ENCODE data around the gene SP7.
A peak's percentile ranks its signal among the peaks of the same experiment; 100 is the strongest.

SP7 gene

DNA sequence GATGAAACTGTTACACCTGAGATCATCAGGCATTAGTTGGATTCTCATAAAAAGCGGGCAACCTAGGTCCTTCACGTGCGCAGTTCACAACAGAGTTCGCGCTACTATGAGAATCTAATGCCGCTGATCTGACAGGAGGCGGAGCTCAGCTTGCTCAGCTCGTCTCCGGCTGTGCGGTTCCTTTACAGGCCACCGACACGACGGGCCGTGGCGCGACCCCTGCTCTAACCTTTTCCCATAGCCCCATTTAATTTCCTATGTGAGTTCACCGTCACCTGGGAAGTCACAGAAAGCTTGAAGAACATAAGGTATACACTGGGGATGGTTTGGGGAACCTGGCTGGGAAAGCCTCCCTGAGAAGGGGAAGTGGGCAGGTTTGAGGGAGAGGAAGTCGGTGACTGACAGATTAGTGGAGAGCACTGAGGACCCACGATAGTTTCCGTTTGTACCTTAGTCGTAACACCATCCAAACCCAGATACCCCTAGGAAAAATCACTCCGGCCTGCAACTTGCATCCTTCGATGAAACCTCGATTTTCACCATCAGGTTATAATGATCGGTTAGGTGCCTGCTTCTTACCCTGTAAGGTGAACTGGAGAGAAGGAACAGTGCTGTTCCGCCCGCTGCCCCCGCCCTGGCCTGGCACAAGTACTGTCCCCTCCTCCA is 11.9 kb downstream of the SP7 start:
- Histone ChIP-seq H3K4me3 (peak overlapping the region; percentile 69 to 84), H3K27me3 (no peaks in the 10 kb centered on the region), H3K36me3 (peaks cover 0 to 1% (median 0%) of the 10 kb centered on the region in 3 donors), H3K9me3 (no peaks in the 10 kb centered on the region), H3K4me1 (peaks cover 8 to 44% (median 25%) of the 10 kb centered on the region in 4 donors), H3K27ac (peak overlapping the region; percentile 90 to 91)
- TF ChIP-seq, protein P1, sequence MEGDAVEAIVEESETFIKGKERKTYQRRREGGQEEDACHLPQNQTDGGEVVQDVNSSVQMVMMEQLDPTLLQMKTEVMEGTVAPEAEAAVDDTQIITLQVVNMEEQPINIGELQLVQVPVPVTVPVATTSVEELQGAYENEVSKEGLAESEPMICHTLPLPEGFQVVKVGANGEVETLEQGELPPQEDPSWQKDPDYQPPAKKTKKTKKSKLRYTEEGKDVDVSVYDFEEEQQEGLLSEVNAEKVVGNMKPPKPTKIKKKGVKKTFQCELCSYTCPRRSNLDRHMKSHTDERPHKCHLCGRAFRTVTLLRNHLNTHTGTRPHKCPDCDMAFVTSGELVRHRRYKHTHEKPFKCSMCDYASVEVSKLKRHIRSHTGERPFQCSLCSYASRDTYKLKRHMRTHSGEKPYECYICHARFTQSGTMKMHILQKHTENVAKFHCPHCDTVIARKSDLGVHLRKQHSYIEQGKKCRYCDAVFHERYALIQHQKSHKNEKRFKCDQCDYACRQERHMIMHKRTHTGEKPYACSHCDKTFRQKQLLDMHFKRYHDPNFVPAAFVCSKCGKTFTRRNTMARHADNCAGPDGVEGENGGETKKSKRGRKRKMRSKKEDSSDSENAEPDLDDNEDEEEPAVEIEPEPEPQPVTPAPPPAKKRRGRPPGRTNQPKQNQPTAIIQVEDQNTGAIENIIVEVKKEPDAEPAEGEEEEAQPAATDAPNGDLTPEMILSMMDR (IDR thresholded peaks at IDR 0.05) = no peak
- intact Hi-C loops (cut with DNase I; ENCODE audit: low total_unique reads) = loop anchor here (2.0 kb wide), 1 partner anchor 21 kb away; no protein-coding TSS in a partner anchor
- DNase-seq = no peak

DNA sequence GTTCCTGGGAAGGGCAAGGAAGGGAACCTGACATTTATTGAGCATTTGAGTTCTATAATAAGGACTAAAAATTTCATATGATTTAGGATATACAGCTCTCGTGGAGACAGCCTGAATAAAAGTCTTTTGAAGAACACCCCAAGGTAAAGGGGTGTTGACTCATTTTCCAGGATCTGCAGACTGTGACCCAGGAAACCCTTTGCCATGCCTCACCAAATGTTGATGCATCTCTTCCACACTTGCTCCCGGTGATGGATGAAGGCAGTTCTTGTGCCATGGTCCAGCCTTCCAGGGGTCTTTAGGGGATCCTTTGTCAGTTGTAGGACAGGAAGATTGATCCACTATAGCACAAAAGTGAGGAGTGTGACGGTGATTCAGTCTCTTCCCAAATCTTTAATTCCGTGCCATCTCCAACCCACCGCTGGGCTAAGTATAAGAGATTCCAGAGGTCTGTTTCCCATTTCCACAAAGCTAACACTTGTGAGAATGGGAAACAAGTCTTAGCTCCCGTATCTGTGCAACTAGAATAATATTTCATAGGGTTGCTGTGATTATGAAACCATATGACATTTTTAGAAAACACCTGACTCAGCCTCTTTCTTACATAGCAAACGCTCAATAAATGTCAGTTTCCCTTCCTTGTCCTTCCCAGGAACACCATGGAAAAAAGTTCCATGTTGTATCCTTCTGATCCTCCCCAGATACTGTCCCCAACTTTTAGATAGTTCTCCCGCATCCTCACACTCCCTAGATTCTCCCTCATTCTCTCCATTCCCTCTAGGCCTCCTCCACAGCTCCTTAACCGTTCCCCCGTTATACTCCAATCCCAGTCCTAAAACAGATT is 15.6 kb downstream of the SP7 start:
- peak overlapping the region; percentile 73 to 91 for H3K27ac ChIP-seq
- TF ChIP-seq, protein P1 (IDR thresholded peaks at IDR 0.05) = no peak
- H3K36me3 ChIP-seq = peaks cover 0 to 31% (median 14%) of the 10 kb centered on the region in 3 donors
- H3K9me3 ChIP-seq = no peaks in the 10 kb centered on the region
- no peaks in the 10 kb centered on the region for H3K27me3 ChIP-seq
- no peak for DNase-seq
- H3K4me3 ChIP-seq = peak overlapping the region; percentile 59 to 70
- intact Hi-C loops (cut with DNase I; ENCODE audit: low total_unique reads) = no loop called here
- peaks cover 8 to 42% (median 23%) of the 10 kb centered on the region in 4 donors for H3K4me1 ChIP-seq

DNA sequence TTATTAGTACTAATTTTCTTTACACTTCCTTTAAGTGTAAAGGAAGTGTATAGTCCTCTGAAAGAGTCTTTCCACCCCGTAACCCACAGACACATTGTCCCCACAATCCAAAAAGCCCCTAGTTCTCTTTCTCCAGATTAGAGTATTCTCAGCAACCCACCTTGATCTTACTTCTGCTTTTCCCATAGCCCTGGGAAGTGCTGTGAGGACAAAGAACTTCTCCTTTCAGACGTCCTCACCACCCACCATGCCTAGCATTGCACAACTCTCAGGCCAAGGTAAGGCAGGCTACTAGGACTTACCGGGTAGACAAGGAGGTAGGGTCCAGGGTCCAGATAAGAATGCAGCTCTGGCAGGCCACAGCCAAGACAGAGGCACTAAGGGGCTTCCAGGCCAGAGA is 22.2 kb downstream of the SP7 start:
- no peaks in the 10 kb centered on the region for H3K9me3 ChIP-seq
- H3K27me3 ChIP-seq = no peaks in the 10 kb centered on the region
- peaks cover 32 to 82% (median 42%) of the 10 kb centered on the region in 3 donors for H3K36me3 ChIP-seq
- peaks cover 0 to 4% (median 0%) of the 10 kb centered on the region in 4 donors for H3K4me1 ChIP-seq
- intact Hi-C loops (cut with DNase I; ENCODE audit: low total_unique reads) = no loop called here
- H3K4me3 ChIP-seq = no peak overlapping the region
- TF ChIP-seq, protein P1 (IDR thresholded peaks at IDR 0.05) = no peak
- no peak for DNase-seq
- H3K27ac ChIP-seq = no peak overlapping the region

DNA sequence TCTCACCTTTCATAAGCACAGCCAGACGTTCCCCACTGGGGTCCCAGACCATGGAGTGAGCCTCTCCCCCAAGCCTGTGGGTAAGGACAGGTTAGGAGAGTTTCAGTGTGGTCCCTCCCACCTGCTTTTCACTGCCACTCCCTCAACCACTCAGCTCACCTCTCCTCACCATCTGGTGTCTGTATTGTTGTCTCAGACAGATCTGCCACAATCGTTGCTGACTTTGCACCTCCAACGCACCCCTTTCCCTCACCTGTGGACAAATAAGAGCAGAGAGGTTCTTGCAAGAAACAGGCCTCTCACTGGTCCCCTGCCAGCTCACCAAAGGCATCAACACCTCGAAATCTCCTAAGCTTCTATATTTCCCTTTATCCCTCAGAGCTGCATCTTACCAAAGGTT is 27.9 kb downstream of the SP7 start:
- peaks cover 52 to 89% (median 55%) of the 10 kb centered on the region in 3 donors for H3K36me3 ChIP-seq
- TF ChIP-seq, protein P1 (IDR thresholded peaks at IDR 0.05) = no peak
- no peak overlapping the region for H3K27ac ChIP-seq
- H3K27me3 ChIP-seq = no peaks in the 10 kb centered on the region
- DNase-seq = no peak
- H3K4me3 ChIP-seq = no peak overlapping the region
- no peaks in the 10 kb centered on the region for H3K9me3 ChIP-seq
- H3K4me1 ChIP-seq = no peaks in the 10 kb centered on the region
- intact Hi-C loops (cut with DNase I; ENCODE audit: low total_unique reads) = no loop called here

DNA sequence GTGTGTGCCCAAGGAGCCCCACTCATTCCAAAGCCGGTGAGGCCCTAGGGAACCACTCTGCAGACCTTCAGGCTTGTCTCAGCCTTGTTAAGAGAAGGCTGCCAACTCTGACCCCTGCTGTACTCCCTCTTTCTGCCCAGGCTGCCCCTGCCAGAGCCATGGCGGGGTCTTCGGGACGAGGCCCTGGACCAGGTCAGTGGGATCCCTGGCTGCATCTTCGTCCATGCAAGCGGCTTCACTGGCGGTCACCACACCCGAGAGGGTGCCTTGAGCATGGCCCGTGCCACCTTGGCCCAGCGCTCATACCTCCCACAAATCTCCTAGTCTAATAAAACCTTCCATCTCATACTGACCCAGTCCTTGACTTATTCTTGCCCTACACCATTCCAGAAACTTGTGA is 29.3 kb downstream of the SP7 start:
- TF ChIP-seq, protein P1 (IDR thresholded peaks at IDR 0.05) = no peak
- peaks cover 0 to 8% (median 5%) of the 10 kb centered on the region in 4 donors for H3K4me1 ChIP-seq
- no peak overlapping the region for H3K27ac ChIP-seq
- intact Hi-C loops (cut with DNase I; ENCODE audit: low total_unique reads) = no loop called here
- H3K27me3 ChIP-seq = no peaks in the 10 kb centered on the region
- H3K9me3 ChIP-seq = no peaks in the 10 kb centered on the region
- peaks cover 59 to 98% (median 66%) of the 10 kb centered on the region in 3 donors for H3K36me3 ChIP-seq
- DNase-seq = no peak
- no peak overlapping the region for H3K4me3 ChIP-seq

Data from tibial artery (tissue), 4 donors.